ENCODE results near the gene HIP1.

HIP1 gene

DNA sequence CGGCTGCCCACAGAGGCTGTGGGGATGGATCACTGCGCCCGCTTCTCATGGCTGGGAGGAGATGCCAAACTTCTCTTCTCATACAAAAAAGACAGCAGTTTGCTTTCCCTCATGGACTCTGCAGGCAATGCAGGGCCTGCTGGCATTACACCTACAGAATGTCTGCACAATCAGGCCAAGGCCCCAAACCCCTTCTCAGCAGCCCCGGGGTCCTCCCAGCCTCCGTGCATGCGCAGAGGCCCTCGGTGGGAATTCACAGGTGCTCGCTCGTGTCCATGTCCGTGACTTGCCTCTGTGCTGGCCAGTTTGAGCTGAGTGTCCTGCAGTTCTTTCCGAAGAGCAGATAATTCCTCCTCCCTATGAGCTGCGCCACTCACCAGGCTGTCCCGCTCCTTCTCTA, 183.0 kb downstream of the HIP1 start:
- H3K9ac ChIP-seq (ENCODE audit: low read length), result no peak overlapping the region
- no peak overlapping the region for H2AFZ ChIP-seq (ENCODE audit: low read depth, low read length, severe bottlenecking)
- H3K4me2 ChIP-seq (ENCODE audit: low read depth, low read length, poor library complexity, severe bottlenecking), result no peak overlapping the region
- H3K79me2 ChIP-seq (ENCODE audit: insufficient read depth, low read length), result no peaks in the 10 kb centered on the region
- H3K4me3 ChIP-seq (ENCODE audit: insufficient read depth, low read length, poor library complexity, severe bottlenecking), result no peak overlapping the region
- no peaks in the 10 kb centered on the region for H4K20me1 ChIP-seq (ENCODE audit: low read depth, low read length)
- H3K9me3 ChIP-seq (ENCODE audit: insufficient read depth, low read length), result no peaks in the 10 kb centered on the region
- H3K9me2 ChIP-seq (replicated peaks; ENCODE audit: insufficient read depth, low read length), result no peaks in the 10 kb centered on the region
- no peak overlapping the region for H3K27ac ChIP-seq (ENCODE audit: low read depth, low read length)
- no peaks in the 10 kb centered on the region for H3K36me3 ChIP-seq (ENCODE audit: low read length)
- TF ChIP-seq EZH2phosphoT487 (conservative IDR thresholded peaks at IDR 0.05; ENCODE audit: low read length), result no peak
- TF ChIP-seq, protein P1, sequence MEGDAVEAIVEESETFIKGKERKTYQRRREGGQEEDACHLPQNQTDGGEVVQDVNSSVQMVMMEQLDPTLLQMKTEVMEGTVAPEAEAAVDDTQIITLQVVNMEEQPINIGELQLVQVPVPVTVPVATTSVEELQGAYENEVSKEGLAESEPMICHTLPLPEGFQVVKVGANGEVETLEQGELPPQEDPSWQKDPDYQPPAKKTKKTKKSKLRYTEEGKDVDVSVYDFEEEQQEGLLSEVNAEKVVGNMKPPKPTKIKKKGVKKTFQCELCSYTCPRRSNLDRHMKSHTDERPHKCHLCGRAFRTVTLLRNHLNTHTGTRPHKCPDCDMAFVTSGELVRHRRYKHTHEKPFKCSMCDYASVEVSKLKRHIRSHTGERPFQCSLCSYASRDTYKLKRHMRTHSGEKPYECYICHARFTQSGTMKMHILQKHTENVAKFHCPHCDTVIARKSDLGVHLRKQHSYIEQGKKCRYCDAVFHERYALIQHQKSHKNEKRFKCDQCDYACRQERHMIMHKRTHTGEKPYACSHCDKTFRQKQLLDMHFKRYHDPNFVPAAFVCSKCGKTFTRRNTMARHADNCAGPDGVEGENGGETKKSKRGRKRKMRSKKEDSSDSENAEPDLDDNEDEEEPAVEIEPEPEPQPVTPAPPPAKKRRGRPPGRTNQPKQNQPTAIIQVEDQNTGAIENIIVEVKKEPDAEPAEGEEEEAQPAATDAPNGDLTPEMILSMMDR (IDR thresholded peaks at IDR 0.05; ENCODE audit: insufficient read depth, low read length, poor library complexity, severe bottlenecking), result no peak
- H3K27me3 ChIP-seq (ENCODE audit: low read length), result no peaks in the 10 kb centered on the region
- no peaks in the 10 kb centered on the region for H3F3A ChIP-seq (ENCODE audit: insufficient read depth)

DNA sequence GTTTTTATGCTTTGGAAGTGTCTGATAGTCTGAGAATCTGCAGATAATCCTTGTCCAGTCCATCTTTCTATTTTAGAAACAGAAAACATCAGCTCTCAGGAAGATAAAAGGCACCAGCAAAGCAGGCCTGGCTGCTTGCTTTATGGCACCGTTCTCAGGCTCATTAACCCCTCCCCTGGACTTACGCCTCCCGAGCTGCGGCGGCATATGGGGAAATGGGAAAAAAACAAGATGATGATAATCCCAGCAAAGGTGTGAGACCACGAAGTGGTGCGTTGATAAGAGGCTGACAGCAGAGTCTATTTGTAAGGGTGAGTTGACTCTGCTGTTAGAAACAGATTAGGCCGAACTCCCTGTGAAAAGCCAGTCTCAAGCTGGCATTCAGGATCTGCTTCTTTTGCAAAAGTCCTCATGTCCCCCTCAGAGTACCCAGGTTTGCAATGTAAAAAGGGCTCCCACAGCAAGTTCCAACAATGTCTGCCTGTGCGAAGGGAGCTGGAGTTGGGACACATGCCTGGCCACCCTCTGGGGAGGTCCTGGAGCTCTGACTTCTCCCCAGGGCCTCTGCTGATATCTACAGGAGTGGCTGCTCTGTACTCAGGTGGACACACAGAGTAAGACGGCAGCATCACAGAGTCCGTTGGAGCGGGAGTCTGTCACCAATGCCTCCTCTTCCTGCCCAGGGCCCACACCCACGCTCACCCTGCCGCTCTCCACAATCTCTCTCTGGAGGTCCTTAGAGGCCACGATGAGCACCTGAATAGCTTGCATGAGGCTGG, 192.3 kb downstream of the HIP1 start:
- no peaks in the 10 kb centered on the region for H3K36me3 ChIP-seq (ENCODE audit: low read length)

DNA sequence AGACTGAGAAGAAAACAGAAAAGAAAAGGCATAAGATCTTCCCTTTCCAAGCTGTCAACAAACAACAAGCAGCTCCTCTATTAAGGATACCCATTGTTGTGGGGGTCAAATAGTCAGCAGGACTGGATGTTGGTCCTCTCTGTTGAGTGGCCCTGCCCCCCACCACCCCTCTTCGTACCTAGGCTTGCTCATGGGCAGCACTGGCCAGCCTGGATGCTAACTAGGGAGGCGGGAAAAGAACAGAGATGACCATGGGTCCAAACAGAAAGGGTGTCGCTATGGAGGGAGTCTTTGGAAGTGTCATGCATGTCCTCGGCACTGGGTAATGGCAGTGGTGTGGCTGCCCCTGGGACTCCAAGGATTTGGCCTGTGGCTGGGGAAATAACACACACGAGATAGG, 201.0 kb downstream of the HIP1 start:
- no peak overlapping the region for H3K4me2 ChIP-seq (ENCODE audit: low read depth, low read length, poor library complexity, severe bottlenecking)
- no peaks in the 10 kb centered on the region for H3K27me3 ChIP-seq (ENCODE audit: low read length)
- no peak overlapping the region for H3K27ac ChIP-seq (ENCODE audit: low read depth, low read length)
- no peaks in the 10 kb centered on the region for H3K79me2 ChIP-seq (ENCODE audit: insufficient read depth, low read length)
- TF ChIP-seq, protein P1 (IDR thresholded peaks at IDR 0.05; ENCODE audit: insufficient read depth, low read length, poor library complexity, severe bottlenecking), result no peak
- TF ChIP-seq EZH2phosphoT487 (conservative IDR thresholded peaks at IDR 0.05; ENCODE audit: low read length), result no peak
- no peak overlapping the region for H2AFZ ChIP-seq (ENCODE audit: low read depth, low read length, severe bottlenecking)
- H3K9me3 ChIP-seq (ENCODE audit: insufficient read depth, low read length), result no peaks in the 10 kb centered on the region
- H3K36me3 ChIP-seq (ENCODE audit: low read length), result no peaks in the 10 kb centered on the region
- no peaks in the 10 kb centered on the region for H4K20me1 ChIP-seq (ENCODE audit: low read depth, low read length)
- H3F3A ChIP-seq (ENCODE audit: insufficient read depth), result no peaks in the 10 kb centered on the region
- no peak overlapping the region for H3K9ac ChIP-seq (ENCODE audit: low read length)
- H3K4me3 ChIP-seq (ENCODE audit: insufficient read depth, low read length, poor library complexity, severe bottlenecking), result no peak overlapping the region
- H3K9me2 ChIP-seq (replicated peaks; ENCODE audit: insufficient read depth, low read length), result no peaks in the 10 kb centered on the region

More for the DNA sequence above, 192.3 kb downstream of the HIP1 start:
- no peak overlapping the region for H2AFZ ChIP-seq (ENCODE audit: low read depth, low read length, severe bottlenecking)
- H3K4me3 ChIP-seq (ENCODE audit: insufficient read depth, low read length, poor library complexity, severe bottlenecking), result no peak overlapping the region
- H3F3A ChIP-seq (ENCODE audit: insufficient read depth), result no peaks in the 10 kb centered on the region
- H3K9ac ChIP-seq (ENCODE audit: low read length), result no peak overlapping the region
- no peaks in the 10 kb centered on the region for H4K20me1 ChIP-seq (ENCODE audit: low read depth, low read length)
- no peak overlapping the region for H3K4me2 ChIP-seq (ENCODE audit: low read depth, low read length, poor library complexity, severe bottlenecking)
- no peaks in the 10 kb centered on the region for H3K79me2 ChIP-seq (ENCODE audit: insufficient read depth, low read length)
- H3K27me3 ChIP-seq (ENCODE audit: low read length), result no peaks in the 10 kb centered on the region
- H3K9me3 ChIP-seq (ENCODE audit: insufficient read depth, low read length), result no peaks in the 10 kb centered on the region
- no peak for TF ChIP-seq EZH2phosphoT487 (conservative IDR thresholded peaks at IDR 0.05; ENCODE audit: low read length)
- TF ChIP-seq, protein P1 (IDR thresholded peaks at IDR 0.05; ENCODE audit: insufficient read depth, low read length, poor library complexity, severe bottlenecking), result no peak
- no peaks in the 10 kb centered on the region for H3K9me2 ChIP-seq (replicated peaks; ENCODE audit: insufficient read depth, low read length)
- no peak overlapping the region for H3K27ac ChIP-seq (ENCODE audit: low read depth, low read length)

All from SU-DHL-6 (cell line).